ENCODE measurements around the gene GPR4.

DNA sequence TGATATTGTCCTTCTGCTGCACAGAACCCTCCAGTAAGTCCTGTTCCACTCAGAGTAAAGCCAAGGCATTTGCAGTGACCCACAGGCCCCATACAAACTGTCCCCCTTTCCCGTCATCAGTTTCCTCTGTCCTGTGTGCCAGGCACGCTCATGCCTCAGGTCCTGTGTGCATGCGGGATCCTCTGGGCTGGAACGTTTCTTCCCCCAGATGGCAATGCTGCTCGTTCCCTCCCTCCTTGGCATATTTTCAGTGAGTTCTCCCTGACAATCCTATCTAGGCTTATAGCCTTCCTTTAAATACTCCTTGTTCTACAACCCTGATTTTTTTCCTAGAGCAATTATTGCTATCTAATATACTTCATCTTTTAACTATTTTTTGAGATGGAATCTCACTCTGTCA lies 23.2 kb downstream of the GPR4 start:
- TF ChIP-seq, protein P1, sequence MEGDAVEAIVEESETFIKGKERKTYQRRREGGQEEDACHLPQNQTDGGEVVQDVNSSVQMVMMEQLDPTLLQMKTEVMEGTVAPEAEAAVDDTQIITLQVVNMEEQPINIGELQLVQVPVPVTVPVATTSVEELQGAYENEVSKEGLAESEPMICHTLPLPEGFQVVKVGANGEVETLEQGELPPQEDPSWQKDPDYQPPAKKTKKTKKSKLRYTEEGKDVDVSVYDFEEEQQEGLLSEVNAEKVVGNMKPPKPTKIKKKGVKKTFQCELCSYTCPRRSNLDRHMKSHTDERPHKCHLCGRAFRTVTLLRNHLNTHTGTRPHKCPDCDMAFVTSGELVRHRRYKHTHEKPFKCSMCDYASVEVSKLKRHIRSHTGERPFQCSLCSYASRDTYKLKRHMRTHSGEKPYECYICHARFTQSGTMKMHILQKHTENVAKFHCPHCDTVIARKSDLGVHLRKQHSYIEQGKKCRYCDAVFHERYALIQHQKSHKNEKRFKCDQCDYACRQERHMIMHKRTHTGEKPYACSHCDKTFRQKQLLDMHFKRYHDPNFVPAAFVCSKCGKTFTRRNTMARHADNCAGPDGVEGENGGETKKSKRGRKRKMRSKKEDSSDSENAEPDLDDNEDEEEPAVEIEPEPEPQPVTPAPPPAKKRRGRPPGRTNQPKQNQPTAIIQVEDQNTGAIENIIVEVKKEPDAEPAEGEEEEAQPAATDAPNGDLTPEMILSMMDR (IDR thresholded peaks at IDR 0.05) = no peak
- TF ChIP-seq USF1 (IDR thresholded peaks at IDR 0.05; ENCODE audit: borderline replicate concordance, low read depth) = no peak
- no peak for TF ChIP-seq NFIC (IDR thresholded peaks at IDR 0.05; ENCODE audit: borderline replicate concordance)
